Middle frontal gyrus (tissue), 1 donor: ENCODE measurements around the gene RAB11B.
"Not testable (repeated sequence)": the region's sequence is repeated elsewhere in the genome, so short reads cannot be mapped to it uniquely, and the experiment has no call there.

ENCODE experiments used
- DNase-seq: peaks from one replicate; pipeline ENCODE4 v3.0.0-alpha.2; 2015; ENCODE audit warnings: low spot score; ENCODE audit errors: extremely low spot score

The RAB11B gene

DNA sequence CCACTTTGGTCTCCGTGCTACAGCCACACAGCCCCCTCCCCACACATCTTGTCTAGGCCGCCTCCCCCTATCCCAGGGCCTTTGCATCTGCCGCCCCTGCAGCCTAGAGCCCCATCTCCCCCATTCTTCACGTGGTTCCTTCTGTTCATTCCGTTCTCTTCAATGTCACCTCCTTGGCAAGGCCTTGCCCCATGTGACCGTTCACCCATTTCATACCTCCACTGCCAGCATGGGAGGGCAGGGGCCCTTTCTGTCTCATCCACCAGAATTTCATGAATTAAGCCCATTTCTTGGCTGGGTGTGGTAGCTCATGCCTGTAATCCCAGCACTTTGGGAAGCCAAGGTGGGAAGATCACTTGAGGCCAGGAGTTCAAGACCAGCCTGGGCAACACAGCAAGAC is 38.9 kb downstream of the RAB11B start:
- DNase-seq: no peak

GRCh38 chr19:8429826-8430225 is 39.7 kb downstream of the RAB11B start:
- no peak for DNase-seq

DNA sequence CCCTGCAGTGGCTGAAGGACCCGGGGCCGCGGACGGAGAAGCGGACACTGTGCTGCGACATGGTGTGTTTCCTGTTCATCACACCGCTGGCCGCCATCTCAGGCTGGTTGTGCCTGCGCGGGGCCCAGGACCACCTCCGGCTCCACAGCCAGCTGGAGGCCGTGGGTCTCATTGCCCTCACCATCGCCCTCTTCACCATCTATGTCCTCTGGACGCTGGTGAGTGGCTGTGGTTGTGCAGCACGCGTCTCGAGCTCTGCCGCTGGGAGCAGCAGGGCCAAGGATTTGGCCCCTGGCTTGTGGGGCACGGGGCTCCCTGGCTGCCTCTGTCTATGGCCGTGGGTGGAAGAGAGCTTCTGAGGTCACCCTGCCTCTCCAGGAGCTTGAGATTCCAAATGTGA is 40.5 kb downstream of the RAB11B start:
- DNase-seq: no peak

- no peak for DNase-seq
Observed at GRCh38 chr19:8438236-8438635, 48.1 kb downstream of the RAB11B start.

DNA sequence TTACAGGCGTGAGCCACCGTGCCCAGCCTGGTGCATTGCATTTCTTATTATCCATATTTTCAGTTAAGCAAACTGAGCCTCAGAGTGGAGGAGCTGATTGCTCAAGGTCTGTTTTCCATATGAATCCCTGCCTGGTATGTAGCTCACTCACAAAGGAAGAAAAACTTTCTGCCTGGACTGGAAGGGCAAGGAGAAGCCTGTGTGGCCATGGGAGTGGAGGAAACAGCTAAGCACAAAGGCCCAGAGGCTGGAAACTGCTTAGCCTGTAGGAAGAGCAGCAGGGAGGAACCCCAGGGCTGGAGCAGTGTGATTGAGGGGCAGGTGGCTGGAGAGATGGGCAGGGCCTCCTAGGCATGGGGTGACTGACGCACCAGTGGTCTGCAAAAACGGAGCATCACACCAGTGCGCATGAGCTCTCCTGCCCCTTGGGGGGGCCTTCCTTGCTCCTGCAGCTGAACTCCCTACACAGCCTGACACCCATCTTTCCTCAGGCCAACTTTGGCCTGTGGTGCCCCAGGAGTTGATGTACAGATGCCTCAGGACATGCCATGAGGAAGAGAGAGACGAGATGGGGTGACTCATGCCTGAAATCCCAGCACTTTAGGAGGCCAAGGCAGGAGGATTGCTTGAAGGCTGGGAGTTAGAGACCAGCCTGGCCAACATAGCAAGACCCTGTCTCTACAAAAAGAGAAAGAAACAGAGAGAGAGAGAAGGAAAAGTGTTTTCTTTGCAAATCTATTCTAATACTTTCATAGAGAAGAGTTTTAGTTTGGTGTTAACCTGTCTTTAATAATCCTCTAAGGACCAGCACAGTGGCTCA is 51.8 kb downstream of the RAB11B start:
- no peak for DNase-seq

- not testable (repeated sequence) for DNase-seq
Observed at GRCh38 chr19:8444140-8444676, 54.0 kb downstream of the RAB11B start.

DNA sequence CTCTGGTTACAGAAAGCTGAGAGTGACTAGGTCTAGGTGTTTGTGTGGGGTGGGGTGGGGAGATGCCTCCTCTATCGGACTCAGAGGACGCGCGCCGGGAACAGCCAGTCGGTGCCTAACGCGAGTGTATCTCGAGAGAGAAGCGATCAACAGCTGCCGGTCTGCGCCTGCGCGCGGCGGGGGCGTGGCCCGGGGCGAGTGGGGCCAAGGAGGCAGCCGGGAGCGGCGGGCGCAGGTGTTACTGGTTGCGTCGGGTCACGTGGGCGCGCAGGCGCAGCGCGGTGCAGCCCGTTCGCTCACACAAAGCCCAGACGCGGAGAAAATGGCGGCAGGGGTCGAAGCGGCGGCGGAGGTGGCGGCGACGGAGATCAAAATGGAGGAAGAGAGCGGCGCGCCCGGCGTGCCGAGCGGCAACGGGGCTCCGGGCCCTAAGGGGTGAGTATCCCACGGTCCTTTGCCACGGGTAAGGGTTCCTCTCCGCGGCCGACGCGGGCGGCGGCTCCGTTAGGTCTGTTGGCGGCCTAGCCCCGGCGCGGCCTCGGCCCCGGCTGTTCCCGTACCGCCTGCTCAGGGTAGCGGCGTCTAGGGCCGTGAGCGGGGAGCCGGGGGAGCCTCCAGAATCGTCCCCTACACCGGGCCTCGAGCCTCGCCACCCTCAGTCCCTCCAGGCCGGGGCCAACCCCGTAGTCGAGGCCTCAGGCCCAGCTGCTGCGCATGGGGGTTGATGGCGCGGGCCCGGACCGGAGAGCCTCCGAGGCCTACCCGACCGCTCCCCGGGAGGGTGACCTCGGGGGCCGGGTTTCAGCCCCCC is 54.7 kb downstream of the RAB11B start, which contains the start of gene HNRNPM:
Gene HNRNPM, plus strand, starts transcription at position 299 of the 811 bp plus-strand sequence. Its CDS starts 24 bp downstream, at position 323.
- DNase-seq: peak; percentile 97

- no peak for DNase-seq
Observed at GRCh38 chr19:8445488-8446001, 55.4 kb downstream of the RAB11B start.

DNA sequence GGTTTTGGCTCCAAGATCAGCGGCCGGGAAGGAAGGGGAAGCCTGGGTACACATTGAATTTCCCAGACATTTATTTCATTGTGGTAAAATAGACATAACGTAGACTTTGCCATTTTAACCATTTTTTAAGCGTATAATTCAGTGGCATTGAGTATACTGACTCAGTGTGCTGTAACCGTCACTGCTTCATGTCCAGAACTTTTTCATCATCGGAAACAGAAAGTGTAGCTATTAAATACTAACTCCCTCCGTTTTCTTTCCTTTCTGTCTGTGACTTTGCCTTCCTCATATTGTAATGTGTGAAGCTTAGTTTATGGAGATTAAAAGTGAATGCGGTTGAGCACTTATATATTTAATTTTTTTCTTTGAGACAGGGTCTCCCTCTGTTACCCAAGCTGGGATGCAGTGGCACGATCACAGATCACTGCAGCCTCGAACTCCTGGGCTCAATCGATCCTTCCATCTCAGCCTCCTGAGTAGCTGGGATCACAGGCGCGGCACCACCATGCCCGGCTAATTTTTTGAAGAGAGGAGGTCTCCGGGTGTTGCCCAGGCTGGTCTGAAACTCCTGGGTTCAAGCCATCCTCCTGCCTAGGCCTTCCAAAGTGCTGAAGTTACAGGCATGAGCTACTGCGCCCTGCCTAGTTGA is 56.0 kb downstream of the RAB11B start:
- no peak for DNase-seq

GRCh38 chr19:8449830-8450229 is 59.7 kb downstream of the RAB11B start:
- DNase-seq: no peak

DNA sequence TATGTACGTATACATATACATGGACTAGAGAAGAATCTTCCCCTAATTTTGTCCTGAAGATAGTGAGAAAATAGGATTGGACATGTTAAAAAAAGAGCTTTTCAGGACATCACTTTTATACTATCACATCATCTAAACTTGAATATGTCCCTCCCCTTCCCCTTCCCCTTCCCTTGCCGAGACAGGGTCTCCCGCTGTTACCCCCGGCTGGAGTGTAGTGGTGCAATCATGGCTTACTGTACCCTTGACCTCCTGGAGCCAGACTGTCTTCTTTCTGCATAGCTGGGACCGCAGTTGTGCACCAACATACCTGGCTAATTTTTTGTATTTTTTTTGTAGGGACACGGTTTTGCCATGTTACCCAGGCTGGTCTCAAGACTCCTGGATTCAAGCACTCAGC is 61.2 kb downstream of the RAB11B start:
- DNase-seq: no peak

DNA sequence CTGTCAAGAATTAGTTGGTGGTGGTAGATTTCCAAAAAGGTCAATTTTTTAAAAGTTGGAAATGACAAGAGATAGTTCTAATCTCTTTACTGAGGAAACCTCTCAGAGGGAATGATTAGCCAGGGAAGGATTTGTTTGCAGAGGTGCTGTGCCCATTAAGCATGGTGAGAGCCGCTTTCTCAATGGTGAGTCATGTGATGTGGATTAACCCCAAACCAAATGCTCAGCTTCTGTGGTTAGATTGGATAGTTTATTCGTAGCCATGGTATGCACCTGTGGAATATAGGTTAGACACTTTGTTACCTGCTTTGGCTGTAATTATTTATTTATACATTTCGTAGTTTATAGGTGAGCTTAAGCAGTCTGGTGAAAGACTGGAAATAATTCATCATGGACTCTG is 61.7 kb downstream of the RAB11B start:
- no peak for DNase-seq

- DNase-seq: no peak
Observed at GRCh38 chr19:8452446-8453123, 62.4 kb downstream of the RAB11B start.

DNA sequence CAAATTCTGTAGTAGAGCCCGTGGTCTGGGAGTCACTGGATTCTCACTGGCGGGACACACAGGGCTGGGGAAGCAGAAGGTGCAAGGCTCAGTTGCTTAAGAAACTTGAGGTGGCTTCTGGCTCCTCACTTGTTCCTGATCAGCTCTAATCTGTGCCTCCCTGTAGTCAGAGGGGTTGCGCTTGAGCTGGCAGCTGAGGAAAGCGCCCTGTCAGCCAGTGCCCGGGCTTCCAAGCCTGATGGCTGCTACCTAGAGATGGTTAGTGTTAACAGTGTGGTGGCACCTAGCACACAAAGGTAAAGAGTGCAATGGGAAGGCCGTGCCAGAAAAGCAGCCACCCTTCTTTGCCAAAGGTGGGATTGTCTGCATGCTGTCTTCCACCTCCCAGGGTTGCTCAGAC is 63.5 kb downstream of the RAB11B start:
- no peak for DNase-seq
